NCI-H524 (cell line): ENCODE data around the gene GSTT4.
"Not testable (repeated sequence)": the region's sequence is repeated elsewhere in the genome, so short reads cannot be mapped to it uniquely, and the experiment has no call there.

Experiments
- DNase-seq, 2 experiments: peaks; one replicate each; lab custom pipeline; 2025; lab: John Stamatoyannopoulos, UW

GSTT4 gene

GRCh38 chr22:23953485-23953884 is 51.8 kb downstream of the GSTT4 start:
- DNase-seq: not testable (repeated sequence)

- DNase-seq: not testable (repeated sequence)
Observed at GRCh38 chr22:23952794-23953405, 52.4 kb downstream of the GSTT4 start.

GRCh38 chr22:23951383-23951782 is 53.9 kb downstream of the GSTT4 start:
- DNase-seq: not testable (repeated sequence)

- not testable (repeated sequence) for DNase-seq
Observed at GRCh38 chr22:23949764-23950163, 55.5 kb downstream of the GSTT4 start.
